ENCODE measurements around the gene EIPR1. TPM values are rescaled to one million over a fixed set of nuclear protein-coding genes. Genes with fewer than 3 reads are reported as not detected.

EIPR1 gene
- total and polyA plus RNA-seq, 2 donors (not counting 1 experiment from before 2014, with no cell fraction given) = 22.3 to 23.9 TPM

DNA sequence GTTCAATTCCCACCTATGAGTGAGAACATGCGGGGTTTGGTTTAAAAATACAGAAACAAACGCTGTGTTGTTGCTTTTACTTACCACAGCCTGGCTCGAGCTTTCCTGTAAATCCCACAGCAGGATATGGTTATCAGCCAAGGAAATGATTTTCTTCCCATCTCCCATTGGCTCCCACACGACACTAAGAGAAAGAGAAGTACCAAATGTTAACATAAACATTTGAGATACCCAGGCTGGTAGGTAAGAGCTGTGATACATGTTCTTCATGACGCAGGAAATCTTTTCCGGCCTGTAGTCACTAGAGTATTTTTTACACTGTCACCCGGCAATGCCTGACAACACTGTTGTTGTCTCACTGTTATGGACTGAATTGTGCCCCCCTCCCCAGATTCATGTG lies 163.6 kb downstream of the EIPR1 start:
- Histone ChIP-seq H4K20me1 (ENCODE audit: control insufficient read depth, extremely low read depth, insufficient read depth, low read length) (no peaks in the 10 kb centered on the region), H3K4me1 (ENCODE audit: control insufficient read depth, extremely low read depth, insufficient read depth, low read length) (no peaks in the 10 kb centered on the region), H3K27ac (ENCODE audit: insufficient read depth, low read length) (no peak overlapping the region), H3K9me3 (ENCODE audit: control insufficient read depth, insufficient read depth, low read depth, low read length) (no peaks in the 10 kb centered on the region), H3K4me3 (replicated peaks in 1 of 4; ENCODE audit: control extremely low read depth in 1 of 4, insufficient read depth in 1 of 4, low read depth in 3 of 4, low read length in 4 of 4) (no peak overlapping the region), H3K79me2 (ENCODE audit: control insufficient read depth, insufficient read depth, low read length) (no peaks in the 10 kb centered on the region), H2AFZ (ENCODE audit: low read length) (no peak overlapping the region), H3K27me3 (ENCODE audit: control insufficient read depth, insufficient read depth, low read length) (no peaks in the 10 kb centered on the region), H3K9ac (ENCODE audit: insufficient read depth, low read length) (no peak overlapping the region), H3K36me3 (ENCODE audit: control insufficient read depth, insufficient read depth, low read length) (no peaks in the 10 kb centered on the region), H3K4me2 (ENCODE audit: extremely low read depth, insufficient read depth, low read length) (no peak overlapping the region)
- TF ChIP-seq, protein P1, sequence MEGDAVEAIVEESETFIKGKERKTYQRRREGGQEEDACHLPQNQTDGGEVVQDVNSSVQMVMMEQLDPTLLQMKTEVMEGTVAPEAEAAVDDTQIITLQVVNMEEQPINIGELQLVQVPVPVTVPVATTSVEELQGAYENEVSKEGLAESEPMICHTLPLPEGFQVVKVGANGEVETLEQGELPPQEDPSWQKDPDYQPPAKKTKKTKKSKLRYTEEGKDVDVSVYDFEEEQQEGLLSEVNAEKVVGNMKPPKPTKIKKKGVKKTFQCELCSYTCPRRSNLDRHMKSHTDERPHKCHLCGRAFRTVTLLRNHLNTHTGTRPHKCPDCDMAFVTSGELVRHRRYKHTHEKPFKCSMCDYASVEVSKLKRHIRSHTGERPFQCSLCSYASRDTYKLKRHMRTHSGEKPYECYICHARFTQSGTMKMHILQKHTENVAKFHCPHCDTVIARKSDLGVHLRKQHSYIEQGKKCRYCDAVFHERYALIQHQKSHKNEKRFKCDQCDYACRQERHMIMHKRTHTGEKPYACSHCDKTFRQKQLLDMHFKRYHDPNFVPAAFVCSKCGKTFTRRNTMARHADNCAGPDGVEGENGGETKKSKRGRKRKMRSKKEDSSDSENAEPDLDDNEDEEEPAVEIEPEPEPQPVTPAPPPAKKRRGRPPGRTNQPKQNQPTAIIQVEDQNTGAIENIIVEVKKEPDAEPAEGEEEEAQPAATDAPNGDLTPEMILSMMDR (conservative IDR thresholded peaks at IDR 0.05 in 1 of 2, IDR thresholded peaks at IDR 0.05 in 1 of 2; ENCODE audit: low read depth in 1 of 2, low read length in 2 of 2) = no peak
- TF ChIP-seq EZH2 (IDR thresholded peaks at IDR 0.05; ENCODE audit: low read length, missing control alignments) = no peak
- no peak for DNase-seq (ENCODE audit: low read depth in 2 of 2)

DNA sequence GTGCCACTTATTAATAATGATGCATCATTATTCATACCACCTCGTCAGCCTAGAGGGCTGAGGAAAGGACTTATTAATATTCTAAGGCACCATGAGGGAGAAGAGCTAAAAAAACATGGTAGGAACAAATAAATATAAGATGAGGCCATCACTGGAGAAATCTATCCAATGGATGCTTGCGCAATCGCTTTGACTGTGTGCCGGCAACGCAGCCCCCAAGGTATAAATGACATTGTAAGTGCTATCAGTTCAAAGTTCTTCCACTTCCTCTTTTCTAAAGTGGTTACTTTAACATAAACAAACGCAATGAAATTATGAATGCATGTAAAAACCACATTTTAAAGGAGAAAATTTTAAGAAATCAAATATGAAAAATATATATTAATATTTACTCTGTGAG lies 164.6 kb downstream of the EIPR1 start:
- Histone ChIP-seq H3K27me3 (ENCODE audit: control insufficient read depth, insufficient read depth, low read length) (no peaks in the 10 kb centered on the region), H3K4me3 (replicated peaks in 1 of 4; ENCODE audit: control extremely low read depth in 1 of 4, insufficient read depth in 1 of 4, low read depth in 3 of 4, low read length in 4 of 4) (no peak overlapping the region), H3K4me1 (ENCODE audit: control insufficient read depth, extremely low read depth, insufficient read depth, low read length) (no peaks in the 10 kb centered on the region), H3K9me3 (ENCODE audit: control insufficient read depth, insufficient read depth, low read depth, low read length) (no peaks in the 10 kb centered on the region), H3K79me2 (ENCODE audit: control insufficient read depth, insufficient read depth, low read length) (no peaks in the 10 kb centered on the region), H4K20me1 (ENCODE audit: control insufficient read depth, extremely low read depth, insufficient read depth, low read length) (no peaks in the 10 kb centered on the region), H3K36me3 (ENCODE audit: control insufficient read depth, insufficient read depth, low read length) (no peaks in the 10 kb centered on the region), H2AFZ (ENCODE audit: low read length) (no peak overlapping the region), H3K9ac (ENCODE audit: insufficient read depth, low read length) (no peak overlapping the region), H3K27ac (ENCODE audit: insufficient read depth, low read length) (no peak overlapping the region), H3K4me2 (ENCODE audit: extremely low read depth, insufficient read depth, low read length) (no peak overlapping the region)
- TF ChIP-seq, protein P1 (conservative IDR thresholded peaks at IDR 0.05 in 1 of 2, IDR thresholded peaks at IDR 0.05 in 1 of 2; ENCODE audit: low read depth in 1 of 2, low read length in 2 of 2) = no peak
- no peak for TF ChIP-seq EZH2 (IDR thresholded peaks at IDR 0.05; ENCODE audit: low read length, missing control alignments)
- DNase-seq (ENCODE audit: low read depth in 2 of 2) = no peak

DNA sequence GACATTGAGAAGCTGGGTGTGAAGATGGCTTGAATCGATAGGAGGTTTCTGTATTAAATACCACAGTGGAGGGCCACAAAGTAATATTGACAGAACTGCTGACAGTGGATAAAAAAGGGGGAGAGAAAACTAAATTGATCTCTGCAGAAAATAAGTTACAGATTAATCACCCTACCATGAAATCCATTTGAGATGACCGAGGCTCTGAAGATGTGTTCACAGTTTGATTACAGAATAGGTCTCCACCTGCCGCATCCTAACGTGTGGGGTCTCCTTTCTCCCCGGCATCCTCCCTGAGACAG lies 165.6 kb downstream of the EIPR1 start:
- H2AFZ ChIP-seq (ENCODE audit: low read length) = no peak overlapping the region
- H3K79me2 ChIP-seq (ENCODE audit: control insufficient read depth, insufficient read depth, low read length) = no peaks in the 10 kb centered on the region
- TF ChIP-seq, protein P1 (conservative IDR thresholded peaks at IDR 0.05 in 1 of 2, IDR thresholded peaks at IDR 0.05 in 1 of 2; ENCODE audit: low read depth in 1 of 2, low read length in 2 of 2) = no peak
- no peak for TF ChIP-seq EZH2 (IDR thresholded peaks at IDR 0.05; ENCODE audit: low read length, missing control alignments)
- no peak overlapping the region for H3K27ac ChIP-seq (ENCODE audit: insufficient read depth, low read length)
- H3K4me1 ChIP-seq (ENCODE audit: control insufficient read depth, extremely low read depth, insufficient read depth, low read length) = no peaks in the 10 kb centered on the region
- no peaks in the 10 kb centered on the region for H3K9me3 ChIP-seq (ENCODE audit: control insufficient read depth, insufficient read depth, low read depth, low read length)
- H3K9ac ChIP-seq (ENCODE audit: insufficient read depth, low read length) = no peak overlapping the region
- no peak overlapping the region for H3K4me3 ChIP-seq (replicated peaks in 1 of 4; ENCODE audit: control extremely low read depth in 1 of 4, insufficient read depth in 1 of 4, low read depth in 3 of 4, low read length in 4 of 4)
- no peak for DNase-seq (ENCODE audit: low read depth in 2 of 2)
- no peaks in the 10 kb centered on the region for H3K36me3 ChIP-seq (ENCODE audit: control insufficient read depth, insufficient read depth, low read length)
- no peaks in the 10 kb centered on the region for H4K20me1 ChIP-seq (ENCODE audit: control insufficient read depth, extremely low read depth, insufficient read depth, low read length)
- H3K27me3 ChIP-seq (ENCODE audit: control insufficient read depth, insufficient read depth, low read length) = no peaks in the 10 kb centered on the region
- no peak overlapping the region for H3K4me2 ChIP-seq (ENCODE audit: extremely low read depth, insufficient read depth, low read length)
